ENCODE measurements around the gene ITPK1.

DNA sequence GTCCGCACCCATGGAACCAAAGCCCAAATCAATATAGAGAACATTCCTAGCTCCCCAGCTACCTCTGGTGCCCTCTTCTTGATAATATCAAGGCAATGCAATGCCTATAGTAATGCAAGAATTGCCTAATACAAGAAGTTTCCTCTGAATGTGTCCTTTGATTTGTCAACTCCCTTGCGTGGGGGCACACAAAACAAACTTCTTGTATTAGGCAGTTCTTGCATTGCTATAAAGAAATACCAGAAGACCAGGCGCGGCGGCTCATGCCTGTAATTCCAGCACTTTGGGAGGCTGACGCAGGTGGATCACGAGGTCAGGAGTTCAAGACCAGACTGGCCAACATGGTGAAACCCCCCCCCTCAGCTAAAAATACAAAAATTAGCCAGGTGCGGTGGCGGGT is 10.4 kb upstream of the ITPK1 start:
- TF ChIP-seq, protein P1, sequence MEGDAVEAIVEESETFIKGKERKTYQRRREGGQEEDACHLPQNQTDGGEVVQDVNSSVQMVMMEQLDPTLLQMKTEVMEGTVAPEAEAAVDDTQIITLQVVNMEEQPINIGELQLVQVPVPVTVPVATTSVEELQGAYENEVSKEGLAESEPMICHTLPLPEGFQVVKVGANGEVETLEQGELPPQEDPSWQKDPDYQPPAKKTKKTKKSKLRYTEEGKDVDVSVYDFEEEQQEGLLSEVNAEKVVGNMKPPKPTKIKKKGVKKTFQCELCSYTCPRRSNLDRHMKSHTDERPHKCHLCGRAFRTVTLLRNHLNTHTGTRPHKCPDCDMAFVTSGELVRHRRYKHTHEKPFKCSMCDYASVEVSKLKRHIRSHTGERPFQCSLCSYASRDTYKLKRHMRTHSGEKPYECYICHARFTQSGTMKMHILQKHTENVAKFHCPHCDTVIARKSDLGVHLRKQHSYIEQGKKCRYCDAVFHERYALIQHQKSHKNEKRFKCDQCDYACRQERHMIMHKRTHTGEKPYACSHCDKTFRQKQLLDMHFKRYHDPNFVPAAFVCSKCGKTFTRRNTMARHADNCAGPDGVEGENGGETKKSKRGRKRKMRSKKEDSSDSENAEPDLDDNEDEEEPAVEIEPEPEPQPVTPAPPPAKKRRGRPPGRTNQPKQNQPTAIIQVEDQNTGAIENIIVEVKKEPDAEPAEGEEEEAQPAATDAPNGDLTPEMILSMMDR (IDR thresholded peaks at IDR 0.05), result no peak
- TF ChIP-seq POLR2A (IDR thresholded peaks at IDR 0.05) (no peak), EP300 (IDR thresholded peaks at IDR 0.05) (no peak)

Data from stomach (tissue), 4 donors.